SK-N-SH treated with all-trans-retinoic acid at 6 μM for 48 hours (cell line): ENCODE measurements around the gene NOCT.

Experiments
- ATAC-seq: fragments of 200-7000 bp; cut with Tn5 transposase; 3 replicates; pipeline ENCODE4 v1.9.1; 2020; ENCODE audit warnings: mild to moderate bottlenecking, moderate library complexity
- ARNTL ChIP-seq: fragments of 450-650 bp; formaldehyde crosslinking; IDR thresholded peaks from 2 replicates; pipeline ENCODE4 v1.5.0; 2020; ENCODE audit warnings: low read depth, mild to moderate bottlenecking, moderate library complexity, borderline replicate concordance
- BACH2 ChIP-seq: fragments of 250-450 bp; sonication (Bioruptor Pico); IDR thresholded peaks from 2 replicates; pipeline ENCODE4 v1.9.0; 2021; ENCODE audit warnings: mild to moderate bottlenecking, borderline replicate concordance
- CSDC2 ChIP-seq: fragments of 250-450 bp; sonication (Bioruptor Pico); IDR thresholded peaks from 2 replicates; pipeline ENCODE4 v1.5.0; 2020; ENCODE audit warnings: mild to moderate bottlenecking, moderate library complexity
- ESRRG ChIP-seq: fragments of 250-450 bp; sonication (Bioruptor Pico); IDR thresholded peaks from 2 replicates; pipeline ENCODE4 v1.6.1; 2021; ENCODE audit warnings: mild to moderate bottlenecking
- GLIS3 ChIP-seq: fragments of 250-450 bp; sonication (Bioruptor Pico); IDR thresholded peaks from 2 replicates; pipeline ENCODE4 v1.5.0; 2020; ENCODE audit warnings: mild to moderate bottlenecking, moderate library complexity
- ISL1 ChIP-seq: fragments of 250-450 bp; sonication (Bioruptor Pico); IDR thresholded peaks from 2 replicates; pipeline ENCODE4 v2.1.2; 2022; ENCODE audit warnings: mild to moderate bottlenecking, moderate library complexity
- OSR1 ChIP-seq: fragments of 250-450 bp; sonication (Bioruptor Pico); IDR thresholded peaks from 2 replicates; pipeline ENCODE4 v1.8.0; 2022; ENCODE audit warnings: moderate library complexity, mild to moderate bottlenecking, inconsistent platforms
- PPARA ChIP-seq: fragments of 250-450 bp; sonication (Bioruptor Pico); IDR thresholded peaks from 2 replicates; pipeline ENCODE4 v1.5.0; 2020; ENCODE audit warnings: mild to moderate bottlenecking, borderline replicate concordance
- RARB ChIP-seq: fragments of 250-450 bp; sonication (Bioruptor Pico); IDR thresholded peaks from 2 replicates; pipeline ENCODE4 v1.8.0; 2021; ENCODE audit warnings: mild to moderate bottlenecking, moderate library complexity
- SNAI2 ChIP-seq: fragments of 250-450 bp; sonication (Bioruptor Pico); IDR thresholded peaks from 2 replicates; pipeline ENCODE4 v1.5.0; 2020; ENCODE audit warnings: mild to moderate bottlenecking, moderate library complexity
- TCF4 ChIP-seq: fragments of 250-450 bp; sonication (Bioruptor Pico); IDR thresholded peaks from 2 replicates; pipeline ENCODE4 v1.8.0; 2021; ENCODE audit warnings: mild to moderate bottlenecking, moderate library complexity, borderline replicate concordance
- ZC3H10 ChIP-seq: fragments of 250-450 bp; sonication (Bioruptor Pico); IDR thresholded peaks from 2 replicates; pipeline ENCODE4 v1.5.1; 2021; ENCODE audit warnings: mild to moderate bottlenecking, moderate library complexity
- ZFP3 ChIP-seq: fragments of 250-450 bp; sonication (Bioruptor Pico); IDR thresholded peaks from 2 replicates; pipeline ENCODE4 v1.5.0; 2020; ENCODE audit warnings: mild to moderate bottlenecking, moderate library complexity
- ZFP30 ChIP-seq: fragments of 450-650 bp; formaldehyde crosslinking; IDR thresholded peaks from 2 replicates; pipeline ENCODE4 v1.5.0; 2022; ENCODE audit warnings: mild to moderate bottlenecking, moderate library complexity
- ZNF565 ChIP-seq: fragments of 450-650 bp; formaldehyde crosslinking; conservative IDR thresholded peaks from 2 replicates; pipeline ENCODE4 v1.5.0; 2020; ENCODE audit warnings: low read depth, mild to moderate bottlenecking, moderate library complexity
- ZNF70 ChIP-seq: fragments of 450-650 bp; formaldehyde crosslinking; IDR thresholded peaks from 2 replicates; pipeline ENCODE4 v1.5.0; 2020; ENCODE audit warnings: mild to moderate bottlenecking, moderate library complexity
- ZNF8 ChIP-seq: fragments of 450-650 bp; formaldehyde crosslinking; IDR thresholded peaks from 2 replicates; pipeline ENCODE4 v1.5.0; 2020; ENCODE audit warnings: mild to moderate bottlenecking, moderate library complexity
- TF ChIP-seq, protein P1 (sequence below): fragments of 250-450 bp; sonication (Bioruptor Pico); IDR thresholded peaks from 2 replicates; pipeline ENCODE4 v1.8.0; 2020; ENCODE audit warnings: mild to moderate bottlenecking, moderate library complexity, borderline replicate concordance
- TF ChIP-seq, protein P2 (sequence below): fragments of 250-450 bp; sonication (Bioruptor Pico); IDR thresholded peaks from 2 replicates; pipeline ENCODE4 v1.8.0; 2021; ENCODE audit warnings: low read depth, mild to moderate bottlenecking, moderate library complexity, borderline replicate concordance
- TF ChIP-seq, protein P3 (sequence below): fragments of 250-450 bp; sonication (Bioruptor Pico); IDR thresholded peaks from 2 replicates; pipeline ENCODE4 v1.5.0; 2020; ENCODE audit warnings: mild to moderate bottlenecking, moderate library complexity
- TF ChIP-seq, protein P4 (sequence below): fragments of 250-450 bp; sonication (Bioruptor Pico); IDR thresholded peaks from 2 replicates; pipeline ENCODE4 v1.5.1; 2020; ENCODE audit warnings: low read depth, mild to moderate bottlenecking, moderate library complexity
- TF ChIP-seq, protein P5 (sequence below): fragments of 250-450 bp; sonication (Bioruptor Pico); IDR thresholded peaks from 2 replicates; pipeline ENCODE4 v1.5.1; 2021; ENCODE audit warnings: mild to moderate bottlenecking, moderate library complexity

The NOCT gene

DNA sequence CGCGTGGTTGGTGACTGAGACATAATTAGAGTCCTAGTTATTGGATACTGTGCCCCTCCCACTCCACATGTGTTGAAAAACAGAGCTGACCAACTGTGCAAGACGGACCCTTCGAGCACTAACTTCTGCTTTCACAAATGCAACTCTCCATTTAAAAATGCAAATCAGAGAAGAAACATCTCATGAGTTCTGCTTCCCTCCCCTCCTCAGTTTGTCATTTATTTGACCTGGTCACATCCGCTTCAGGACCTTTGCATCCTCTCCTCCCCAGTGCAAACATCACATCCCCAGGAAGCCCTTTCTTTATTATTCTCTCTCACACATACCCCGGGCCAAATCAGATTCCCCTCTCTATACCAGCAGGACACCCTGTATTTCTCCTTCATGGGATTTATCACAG, 38.1 kb upstream of the NOCT start:
- no peak for ATAC-seq
- TF ChIP-seq CSDC2 (CRISPR knock-in tag), result no peak
- TF ChIP-seq OSR1 (CRISPR knock-in tag), result no peak
- no peak for TF ChIP-seq ZNF565 (CRISPR knock-in tag)
- TF ChIP-seq ZC3H10 (CRISPR knock-in tag), result no peak
- no peak for TF ChIP-seq PPARA (CRISPR knock-in tag)
- TF ChIP-seq BACH2 (CRISPR knock-in tag), result no peak
- TF ChIP-seq GLIS3 (CRISPR knock-in tag), result no peak
- no peak for TF ChIP-seq ZNF8 (CRISPR knock-in tag)
- no peak for TF ChIP-seq TCF4 (CRISPR knock-in tag)
- no peak for TF ChIP-seq ZFP30 (CRISPR knock-in tag)

DNA sequence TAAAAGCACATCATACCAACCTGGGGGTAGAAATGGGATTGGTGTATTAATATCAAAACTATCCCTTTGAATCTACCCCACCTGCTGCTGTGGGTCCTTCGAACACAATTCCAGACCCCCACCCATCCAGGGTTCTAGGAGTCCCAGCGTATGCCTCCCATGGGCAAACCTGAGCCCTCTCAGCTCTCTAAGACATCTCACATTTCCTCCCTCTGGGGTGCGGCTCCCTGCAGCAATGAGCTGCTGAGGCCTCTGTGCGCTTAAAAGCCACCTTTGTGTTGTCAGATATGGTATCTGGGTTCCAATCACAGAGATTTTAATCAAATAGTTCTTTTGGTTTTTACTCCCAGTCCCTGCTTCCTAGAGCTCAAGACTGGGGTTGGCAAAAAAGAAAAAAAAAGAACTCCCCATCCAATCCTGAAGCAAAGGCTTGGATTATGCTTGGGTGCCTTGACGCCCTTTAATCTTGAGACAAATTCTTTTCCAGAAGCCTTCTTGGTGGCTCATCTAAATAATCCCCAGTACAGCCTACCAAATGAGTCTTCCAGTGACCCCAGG, 37.5 kb upstream of the NOCT start:
- ATAC-seq, result no peak
- TF ChIP-seq TCF4 (CRISPR knock-in tag), result no peak
- TF ChIP-seq, protein P1, sequence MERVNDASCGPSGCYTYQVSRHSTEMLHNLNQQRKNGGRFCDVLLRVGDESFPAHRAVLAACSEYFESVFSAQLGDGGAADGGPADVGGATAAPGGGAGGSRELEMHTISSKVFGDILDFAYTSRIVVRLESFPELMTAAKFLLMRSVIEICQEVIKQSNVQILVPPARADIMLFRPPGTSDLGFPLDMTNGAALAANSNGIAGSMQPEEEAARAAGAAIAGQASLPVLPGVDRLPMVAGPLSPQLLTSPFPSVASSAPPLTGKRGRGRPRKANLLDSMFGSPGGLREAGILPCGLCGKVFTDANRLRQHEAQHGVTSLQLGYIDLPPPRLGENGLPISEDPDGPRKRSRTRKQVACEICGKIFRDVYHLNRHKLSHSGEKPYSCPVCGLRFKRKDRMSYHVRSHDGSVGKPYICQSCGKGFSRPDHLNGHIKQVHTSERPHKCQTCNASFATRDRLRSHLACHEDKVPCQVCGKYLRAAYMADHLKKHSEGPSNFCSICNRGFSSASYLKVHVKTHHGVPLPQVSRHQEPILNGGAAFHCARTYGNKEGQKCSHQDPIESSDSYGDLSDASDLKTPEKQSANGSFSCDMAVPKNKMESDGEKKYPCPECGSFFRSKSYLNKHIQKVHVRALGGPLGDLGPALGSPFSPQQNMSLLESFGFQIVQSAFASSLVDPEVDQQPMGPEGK (CRISPR knock-in tag), result no peak
- no peak for TF ChIP-seq ZNF565 (CRISPR knock-in tag)
- TF ChIP-seq BACH2 (CRISPR knock-in tag), result no peak
- TF ChIP-seq ARNTL (CRISPR knock-in tag), result no peak
- no peak for TF ChIP-seq ZFP3 (CRISPR knock-in tag)
- TF ChIP-seq RARB, result no peak
- no peak for TF ChIP-seq ZNF70 (CRISPR knock-in tag)
- no peak for TF ChIP-seq ZC3H10 (CRISPR knock-in tag)
- TF ChIP-seq, protein P2, sequence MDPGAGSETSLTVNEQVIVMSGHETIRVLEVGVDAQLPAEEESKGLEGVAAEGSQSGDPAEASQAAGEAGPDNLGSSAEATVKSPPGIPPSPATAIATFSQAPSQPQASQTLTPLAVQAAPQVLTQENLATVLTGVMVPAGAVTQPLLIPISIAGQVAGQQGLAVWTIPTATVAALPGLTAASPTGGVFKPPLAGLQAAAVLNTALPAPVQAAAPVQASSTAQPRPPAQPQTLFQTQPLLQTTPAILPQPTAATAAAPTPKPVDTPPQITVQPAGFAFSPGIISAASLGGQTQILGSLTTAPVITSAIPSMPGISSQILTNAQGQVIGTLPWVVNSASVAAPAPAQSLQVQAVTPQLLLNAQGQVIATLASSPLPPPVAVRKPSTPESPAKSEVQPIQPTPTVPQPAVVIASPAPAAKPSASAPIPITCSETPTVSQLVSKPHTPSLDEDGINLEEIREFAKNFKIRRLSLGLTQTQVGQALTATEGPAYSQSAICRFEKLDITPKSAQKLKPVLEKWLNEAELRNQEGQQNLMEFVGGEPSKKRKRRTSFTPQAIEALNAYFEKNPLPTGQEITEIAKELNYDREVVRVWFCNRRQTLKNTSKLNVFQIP (CRISPR knock-in tag), result no peak

DNA sequence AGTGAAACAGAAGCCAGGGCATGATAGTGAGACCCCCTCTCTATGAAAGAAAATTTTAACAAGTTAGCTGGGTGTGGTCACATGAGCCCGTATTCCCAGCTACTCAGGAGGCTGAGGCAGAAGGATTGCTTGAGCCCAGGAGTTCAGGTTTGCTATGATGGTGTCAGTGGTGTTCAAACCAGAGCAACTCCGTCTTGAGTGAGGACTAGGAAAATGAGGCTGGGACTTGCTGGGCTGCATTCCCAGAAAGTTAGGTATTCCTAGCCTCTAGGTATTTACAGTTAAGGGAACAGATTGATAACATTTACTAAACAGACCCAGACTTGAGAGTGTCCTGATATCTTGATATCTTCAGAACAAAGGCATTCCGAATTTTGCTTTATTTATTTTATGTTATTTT, 37.0 kb upstream of the NOCT start:
- no peak for ATAC-seq
- TF ChIP-seq ZNF565 (CRISPR knock-in tag) (no peak), ESRRG (CRISPR knock-in tag) (no peak), ZFP30 (CRISPR knock-in tag) (no peak), PPARA (CRISPR knock-in tag) (no peak), ZC3H10 (CRISPR knock-in tag) (no peak), ARNTL (CRISPR knock-in tag) (no peak), ISL1 (CRISPR knock-in tag) (no peak), BACH2 (CRISPR knock-in tag) (no peak), ZFP3 (CRISPR knock-in tag) (no peak), RARB (no peak)
- TF ChIP-seq, protein P3, sequence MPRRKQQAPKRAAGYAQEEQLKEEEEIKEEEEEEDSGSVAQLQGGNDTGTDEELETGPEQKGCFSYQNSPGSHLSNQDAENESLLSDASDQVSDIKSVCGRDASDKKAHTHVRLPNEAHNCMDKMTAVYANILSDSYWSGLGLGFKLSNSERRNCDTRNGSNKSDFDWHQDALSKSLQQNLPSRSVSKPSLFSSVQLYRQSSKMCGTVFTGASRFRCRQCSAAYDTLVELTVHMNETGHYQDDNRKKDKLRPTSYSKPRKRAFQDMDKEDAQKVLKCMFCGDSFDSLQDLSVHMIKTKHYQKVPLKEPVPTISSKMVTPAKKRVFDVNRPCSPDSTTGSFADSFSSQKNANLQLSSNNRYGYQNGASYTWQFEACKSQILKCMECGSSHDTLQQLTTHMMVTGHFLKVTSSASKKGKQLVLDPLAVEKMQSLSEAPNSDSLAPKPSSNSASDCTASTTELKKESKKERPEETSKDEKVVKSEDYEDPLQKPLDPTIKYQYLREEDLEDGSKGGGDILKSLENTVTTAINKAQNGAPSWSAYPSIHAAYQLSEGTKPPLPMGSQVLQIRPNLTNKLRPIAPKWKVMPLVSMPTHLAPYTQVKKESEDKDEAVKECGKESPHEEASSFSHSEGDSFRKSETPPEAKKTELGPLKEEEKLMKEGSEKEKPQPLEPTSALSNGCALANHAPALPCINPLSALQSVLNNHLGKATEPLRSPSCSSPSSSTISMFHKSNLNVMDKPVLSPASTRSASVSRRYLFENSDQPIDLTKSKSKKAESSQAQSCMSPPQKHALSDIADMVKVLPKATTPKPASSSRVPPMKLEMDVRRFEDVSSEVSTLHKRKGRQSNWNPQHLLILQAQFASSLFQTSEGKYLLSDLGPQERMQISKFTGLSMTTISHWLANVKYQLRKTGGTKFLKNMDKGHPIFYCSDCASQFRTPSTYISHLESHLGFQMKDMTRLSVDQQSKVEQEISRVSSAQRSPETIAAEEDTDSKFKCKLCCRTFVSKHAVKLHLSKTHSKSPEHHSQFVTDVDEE (CRISPR knock-in tag), result no peak

DNA sequence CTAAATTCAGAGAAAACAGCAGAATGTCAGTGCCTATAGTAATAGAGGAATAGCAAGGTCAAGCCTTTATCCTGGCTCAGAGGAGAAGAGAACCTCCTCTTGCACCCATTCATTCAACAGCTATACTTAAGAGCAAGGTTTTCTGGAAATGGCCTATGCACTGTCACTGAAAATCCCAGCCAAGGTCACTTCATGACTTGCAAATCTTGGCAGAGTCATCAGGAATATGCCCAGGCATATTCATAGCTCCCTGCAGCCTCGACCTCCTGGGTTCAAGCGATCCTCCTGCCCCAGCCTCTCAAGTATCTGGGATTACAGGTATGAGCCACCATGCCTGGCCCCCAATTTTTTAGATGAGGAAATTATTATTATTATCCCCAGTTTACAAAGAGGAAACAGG, 35.8 kb upstream of the NOCT start:
- no peak for ATAC-seq
- TF ChIP-seq, protein P4, sequence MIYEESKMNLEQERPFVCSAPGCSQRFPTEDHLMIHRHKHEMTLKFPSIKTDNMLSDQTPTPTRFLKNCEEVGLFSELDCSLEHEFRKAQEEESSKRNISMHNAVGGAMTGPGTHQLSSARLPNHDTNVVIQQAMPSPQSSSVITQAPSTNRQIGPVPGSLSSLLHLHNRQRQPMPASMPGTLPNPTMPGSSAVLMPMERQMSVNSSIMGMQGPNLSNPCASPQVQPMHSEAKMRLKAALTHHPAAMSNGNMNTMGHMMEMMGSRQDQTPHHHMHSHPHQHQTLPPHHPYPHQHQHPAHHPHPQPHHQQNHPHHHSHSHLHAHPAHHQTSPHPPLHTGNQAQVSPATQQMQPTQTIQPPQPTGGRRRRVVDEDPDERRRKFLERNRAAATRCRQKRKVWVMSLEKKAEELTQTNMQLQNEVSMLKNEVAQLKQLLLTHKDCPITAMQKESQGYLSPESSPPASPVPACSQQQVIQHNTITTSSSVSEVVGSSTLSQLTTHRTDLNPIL (CRISPR knock-in tag), result no peak
- TF ChIP-seq SNAI2 (CRISPR knock-in tag), result no peak
- TF ChIP-seq, protein P1 (CRISPR knock-in tag), result no peak
- TF ChIP-seq, protein P2 (CRISPR knock-in tag), result no peak
- TF ChIP-seq, protein P5, sequence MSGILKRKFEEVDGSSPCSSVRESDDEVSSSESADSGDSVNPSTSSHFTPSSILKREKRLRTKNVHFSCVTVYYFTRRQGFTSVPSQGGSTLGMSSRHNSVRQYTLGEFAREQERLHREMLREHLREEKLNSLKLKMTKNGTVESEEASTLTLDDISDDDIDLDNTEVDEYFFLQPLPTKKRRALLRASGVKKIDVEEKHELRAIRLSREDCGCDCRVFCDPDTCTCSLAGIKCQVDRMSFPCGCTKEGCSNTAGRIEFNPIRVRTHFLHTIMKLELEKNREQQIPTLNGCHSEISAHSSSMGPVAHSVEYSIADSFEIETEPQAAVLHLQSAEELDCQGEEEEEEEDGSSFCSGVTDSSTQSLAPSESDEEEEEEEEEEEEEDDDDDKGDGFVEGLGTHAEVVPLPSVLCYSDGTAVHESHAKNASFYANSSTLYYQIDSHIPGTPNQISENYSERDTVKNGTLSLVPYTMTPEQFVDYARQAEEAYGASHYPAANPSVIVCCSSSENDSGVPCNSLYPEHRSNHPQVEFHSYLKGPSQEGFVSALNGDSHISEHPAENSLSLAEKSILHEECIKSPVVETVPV (CRISPR knock-in tag), result no peak
- TF ChIP-seq ZNF70 (CRISPR knock-in tag), result no peak
- TF ChIP-seq PPARA (CRISPR knock-in tag), result no peak
- TF ChIP-seq BACH2 (CRISPR knock-in tag), result no peak
- TF ChIP-seq ZC3H10 (CRISPR knock-in tag), result no peak
- no peak for TF ChIP-seq ZNF8 (CRISPR knock-in tag)
- no peak for TF ChIP-seq CSDC2 (CRISPR knock-in tag)
- no peak for TF ChIP-seq ISL1 (CRISPR knock-in tag)
